Breast epithelium (tissue), 4 donors: Measurements from ENCODE around the gene WDR5B. TPM values are rescaled to one million over a fixed set of nuclear protein-coding genes. Genes with fewer than 3 reads are reported as not detected.
"Not testable (repeated sequence)": the region's sequence is repeated elsewhere in the genome, so short reads cannot be mapped to it uniquely, and the experiment has no call there.

Source experiments
- DNase-seq, 2 donors: peaks; one replicate each; pipeline ENCODE4 v3.0.0-alpha.2; 2019; ENCODE audit warnings: low spot score in 2 of 2
- H3K27ac ChIP-seq, 2 donors: fragments of 200-600 bp; sonication (generic) in 1 of 2; one replicate each; pipeline ENCODE4 v1.5.1; 2016 to 2019; ENCODE audit warnings: mild to moderate bottlenecking in 1 of 2
- H3K27me3 ChIP-seq, 2 donors: fragments of 200-600 bp; sonication (generic) in 1 of 2; one replicate each; pipeline versions ENCODE4 v1.5.1 to v1.6.0; 2017 to 2019; ENCODE audit warnings: control low read depth in 1 of 2, mild to moderate bottlenecking in 1 of 2
- H3K36me3 ChIP-seq: fragments of 200-600 bp; one replicate; pipeline ENCODE4 v1.5.1; 2019
- H3K4me1 ChIP-seq, 2 donors: fragments of 200-600 bp; sonication (generic); one replicate each; pipeline ENCODE4 v1.5.1; 2016 to 2019; ENCODE audit warnings: control low read depth in 1 of 2
- H3K4me3 ChIP-seq, 3 donors: fragments of 200-600 bp; sonication (generic); 1 replicate in 2 of 3; 2 replicates in 1 of 3; pipeline ENCODE4 v1.5.1; 2016 to 2019; ENCODE audit warnings: mild to moderate bottlenecking in 3 of 3, moderate library complexity in 2 of 3
- H3K9me3 ChIP-seq, 2 donors: fragments of 200-600 bp; sonication (generic) in 1 of 2; one replicate each; pipeline ENCODE4 v1.5.1; 2016 to 2019; ENCODE audit warnings: control low read depth in 1 of 2
- CTCF ChIP-seq, 3 donors: fragments of 450-650 bp; IDR thresholded peaks; one replicate each; pipeline ENCODE4 v1.5.1; 2016 to 2017; ENCODE audit warnings: antibody characterized with exemption in 3 of 3, mild to moderate bottlenecking in 3 of 3, moderate library complexity in 3 of 3
- POLR2A ChIP-seq: fragments of 450-650 bp; IDR thresholded peaks from one replicate; pipeline ENCODE4 v1.6.1; 2016; ENCODE audit warnings: antibody characterized with exemption, mild to moderate bottlenecking, moderate library complexity
- POLR2AphosphoS5 ChIP-seq, 3 donors: sonication (generic); formaldehyde crosslinking; IDR thresholded peaks; one replicate each; pipeline ENCODE4 v1.6.1; 2017; ENCODE audit warnings: antibody characterized with exemption in 3 of 3
- intact Hi-C: fragments of 100-400 bp; cut with DNase I; formaldehyde crosslinking; loops from one replicate; pipeline ENCODE4 v1.15.1; 2023; ENCODE audit warnings: low total_unique reads
- total RNA-seq, 3 donors: library from RNA; depleted of rRNA; stranded (reverse); fragments of >200 nt; gene quantifications; one replicate each; pipeline ENCODE4 v1.1.0, GENCODE V29; 2016

Gene WDR5B
- total RNA-seq, 3 donors from 2014 or later: 4.0 to 8.0 (median 6.2) TPM

GRCh38 chr3:122457706-122458105 is 41.8 kb upstream of the WDR5B start:
- Histone ChIP-seq H3K27ac (no peak overlapping the region), H3K4me3 (no peak overlapping the region), H3K4me1 (no peaks in the 10 kb centered on the region), H3K36me3 (no peaks in the 10 kb centered on the region), H3K9me3 (no peaks in the 10 kb centered on the region), H3K27me3 (no peaks in the 10 kb centered on the region)
- no peak for DNase-seq
- no peak for TF ChIP-seq POLR2A
- intact Hi-C loops: no loop called here

- intact Hi-C loops: no loop called here
- no peaks in the 10 kb centered on the region for H3K9me3 ChIP-seq
- no peaks in the 10 kb centered on the region for H3K27me3 ChIP-seq
- no peaks in the 10 kb centered on the region for H3K4me1 ChIP-seq
- H3K4me3 ChIP-seq: no peak overlapping the region
- no peak for TF ChIP-seq POLR2A
- no peak for TF ChIP-seq POLR2AphosphoS5 (IDR thresholded peaks at IDR 0.05)
- TF ChIP-seq CTCF (IDR thresholded peaks at IDR 0.05): no peak
- H3K36me3 ChIP-seq: no peaks in the 10 kb centered on the region
- no peak overlapping the region for H3K27ac ChIP-seq
- no peak for DNase-seq
Measured at GRCh38 chr3:122456074-122456473, 40.2 kb upstream of the WDR5B start.

GRCh38 chr3:122451371-122451770 is 35.5 kb upstream of the WDR5B start:
- intact Hi-C loops: no loop called here

GRCh38 chr3:122448218-122448617 is 32.4 kb upstream of the WDR5B start:
- H3K9me3 ChIP-seq, H3K4me1 ChIP-seq, H3K27me3 ChIP-seq, intact Hi-C loops, DNase-seq, H3K36me3 ChIP-seq, H3K4me3 ChIP-seq, H3K27ac ChIP-seq: not testable (repeated sequence)

More at GRCh38 chr3:122451371-122451770, 35.5 kb upstream of the WDR5B start:
- H3K4me1 ChIP-seq: no peaks in the 10 kb centered on the region
- H3K27me3 ChIP-seq: no peaks in the 10 kb centered on the region
- H3K27ac ChIP-seq: no peak overlapping the region
- TF ChIP-seq POLR2AphosphoS5 (IDR thresholded peaks at IDR 0.05) (no peak), CTCF (IDR thresholded peaks at IDR 0.05) (no peak), POLR2A (no peak)
- no peak for DNase-seq
- H3K36me3 ChIP-seq: no peaks in the 10 kb centered on the region
- H3K4me3 ChIP-seq: no peak overlapping the region
- no peaks in the 10 kb centered on the region for H3K9me3 ChIP-seq

- H3K27ac ChIP-seq, intact Hi-C loops, H3K27me3 ChIP-seq, H3K36me3 ChIP-seq, H3K4me1 ChIP-seq, DNase-seq, H3K9me3 ChIP-seq, H3K4me3 ChIP-seq: not testable (repeated sequence)
Measured at GRCh38 chr3:122444491-122444887, 28.6 kb upstream of the WDR5B start.

- not testable (repeated sequence) for DNase-seq
Measured at GRCh38 chr3:122443762-122444490, 28.1 kb upstream of the WDR5B start.

GRCh38 chr3:122443090-122443489 is 27.2 kb upstream of the WDR5B start:
- no peak for TF ChIP-seq CTCF (IDR thresholded peaks at IDR 0.05)
- no peak for TF ChIP-seq POLR2AphosphoS5 (IDR thresholded peaks at IDR 0.05)
- TF ChIP-seq POLR2A: no peak
- no peak for DNase-seq
- Histone ChIP-seq H3K4me1 (no peaks in the 10 kb centered on the region), H3K27me3 (no peaks in the 10 kb centered on the region), H3K27ac (no peak overlapping the region), H3K36me3 (peaks cover 12% of the 10 kb centered on the region), H3K9me3 (peaks cover 0 to 4% of the 10 kb centered on the region in 2 donors), H3K4me3 (no peak overlapping the region)
- intact Hi-C loops: no loop called here

More at GRCh38 chr3:122443762-122444490, 28.1 kb upstream of the WDR5B start:
- H3K27ac ChIP-seq, intact Hi-C loops, H3K4me1 ChIP-seq, H3K4me3 ChIP-seq, H3K36me3 ChIP-seq, H3K9me3 ChIP-seq, H3K27me3 ChIP-seq: not testable (repeated sequence)
